K562 (cell line): ENCODE data around the gene ABT1. TPM values are rescaled to one million over a fixed set of nuclear protein-coding genes. Genes with fewer than 3 reads are reported as not detected.

ENCODE experiments used
- ARID1B ChIP-seq: fragments of 450-650 bp; IDR thresholded peaks from 2 replicates; pipeline ENCODE4 v1.6.1; 2016; ENCODE audit warnings: antibody characterized with exemption, mild to moderate bottlenecking, inconsistent platforms
- CHD4 ChIP-seq: fragments of 200-600 bp; sonication (generic); IDR thresholded peaks from 3 replicates; pipeline ENCODE4 v1.6.1; 2012; ENCODE audit warnings: low read depth, mild to moderate bottlenecking, mixed read lengths, low read length, inconsistent platforms; ENCODE audit not compliant: insufficient read depth, insufficient replicate concordance, poor library complexity, severe bottlenecking
- DEAF1 ChIP-seq: fragments of 450-650 bp; formaldehyde crosslinking; IDR thresholded peaks from 2 replicates; pipeline ENCODE4 v1.4.0; 2020; ENCODE audit warnings: mild to moderate bottlenecking, moderate library complexity
- EP400 ChIP-seq: fragments of 450-650 bp; IDR thresholded peaks from 2 replicates; pipeline ENCODE4 v1.6.1; 2017; ENCODE audit warnings: antibody characterized with exemption, mild to moderate bottlenecking, moderate library complexity
- FOXP4 ChIP-seq: sonication (generic); formaldehyde crosslinking; IDR thresholded peaks from 2 replicates; pipeline ENCODE4 v1.8.0; 2022; ENCODE audit warnings: mild to moderate bottlenecking, missing genetic modification reagents, borderline replicate concordance
- HIVEP1 ChIP-seq: fragments of 250-450 bp; sonication (Bioruptor Pico); IDR thresholded peaks from 2 replicates; pipeline ENCODE4 v1.4.0; 2020; ENCODE audit warnings: mild to moderate bottlenecking
- HMG20B ChIP-seq: fragments of 250-450 bp; sonication (Bioruptor Pico); IDR thresholded peaks from 2 replicates; pipeline ENCODE4 v1.5.0; 2021; ENCODE audit warnings: mild to moderate bottlenecking
- KDM5B ChIP-seq: fragments of 200-600 bp; sonication (generic); IDR thresholded peaks from 2 replicates; pipeline ENCODE4 v1.6.1; 2012; ENCODE audit warnings: low read depth, mild to moderate bottlenecking, moderate library complexity, low read length, control low read depth, inconsistent platforms; ENCODE audit not compliant: insufficient replicate concordance
- MCM5 ChIP-seq: fragments of 450-650 bp; IDR thresholded peaks from 2 replicates; pipeline ENCODE4 v1.6.1; 2016; ENCODE audit warnings: low read depth
- MED1 ChIP-seq: sonication (generic); formaldehyde crosslinking; IDR thresholded peaks from 2 replicates; pipeline ENCODE4 v1.8.1; 2023; ENCODE audit warnings: missing genetic modification reagents, borderline replicate concordance
- TAF9B ChIP-seq: fragments of 450-650 bp; IDR thresholded peaks from 2 replicates; pipeline ENCODE4 v1.6.1; 2018; ENCODE audit warnings: mild to moderate bottlenecking; ENCODE audit not compliant: partially characterized antibody
- TFE3 ChIP-seq: fragments of 450-650 bp; formaldehyde crosslinking; IDR thresholded peaks from 2 replicates; pipeline ENCODE4 v1.4.0; 2020; ENCODE audit warnings: mild to moderate bottlenecking, mixed read lengths
- ZBTB2 ChIP-seq: fragments of 450-650 bp; IDR thresholded peaks from 2 replicates; pipeline ENCODE4 v1.6.1; 2016; ENCODE audit warnings: antibody characterized with exemption
- ZFP1 ChIP-seq: fragments of 450-650 bp; formaldehyde crosslinking; IDR thresholded peaks from 2 replicates; pipeline ENCODE4 v1.4.0; 2020; ENCODE audit warnings: mild to moderate bottlenecking, mixed read lengths
- ZNF444 ChIP-seq: fragments of 250-450 bp; sonication (Bioruptor Pico); IDR thresholded peaks from 2 replicates; pipeline ENCODE4 v1.4.0; 2020; ENCODE audit warnings: mild to moderate bottlenecking, moderate library complexity
- polyA plus RNA-seq, 8 experiments: library from polyadenylated mRNA; depleted of rRNA in 4 of 8; stranded (reverse) in 5 of 8; unstranded in 3 of 8; fragments of >200 nt; fragmentation: Nextera tagmentation in 2 of 8; fragmentation: Illumina TruSeq in 1 of 8; extraction: Ambion mirVana in 2 of 8; extraction: Trizol in 1 of 8; gene quantifications; 2 replicates each; pipeline versions ENCODE4 v1.2.1 to v1.2.3, GENCODE V29; 2011 to 2014; ENCODE audit warnings: inconsistent platforms in 1 of 8, missing spikeins in 1 of 8
- total RNA-seq, 7 experiments: library from RNA; depleted of rRNA in 6 of 7; stranded (reverse); fragments of >200 nt in 6 of 7; fragmentation: Illumina TruSeq in 2 of 7; extraction: Trizol in 2 of 7; gene quantifications; 2 replicates each; pipeline versions ENCODE4 v1.2.1 to v1.2.3, GENCODE V29; 2011 to 2021; ENCODE audit warnings: low replicate concordance in 1 of 7

Gene ABT1
- total and polyA plus RNA-seq, 9 of the 15 experiments (the other 6 are each of a cell fraction or from before 2014, with no cell fraction given) = 8.8 to 52.7 (median 40.7) TPM

- 0 out of 2 replicates have a peak, but pooled peaks have one; percentile 14 for TF ChIP-seq DEAF1
- TF ChIP-seq ZNF444 (CRISPR knock-in tag) = no peak
- TF ChIP-seq TFE3 (CRISPR knock-in tag) = no peak
- TF ChIP-seq HMG20B = no peak
- no peak for TF ChIP-seq CHD4
- TF ChIP-seq ARID1B = no peak; the same call in 1 of the 2 replicates
- no peak for TF ChIP-seq ZFP1 (CRISPR knock-in tag)
- no peak for TF ChIP-seq FOXP4 (CRISPR knock-in tag)
- no peak for TF ChIP-seq KDM5B
- no peak; the same call in 1 of the 2 replicates for TF ChIP-seq ZBTB2
- TF ChIP-seq HIVEP1 = no peak
- TF ChIP-seq EP400 = peak; percentile 49; the same call in 1 of the 2 replicates
- TF ChIP-seq MCM5 = no peak
- peak; percentile 18 for TF ChIP-seq TAF9B
- TF ChIP-seq MED1 (CRISPR knock-in tag) = no peak
These were observed 1.8 kb upstream of the ABT1 start (continued) for GRCh38 chr6:26594730-26595632.
